C4-2B (cell line): ENCODE data around the gene XIRP2.

Experiments
- CTCF ChIP-seq: fragments of 450-650 bp; conservative IDR thresholded peaks from 2 replicates; pipeline ENCODE4 v1.5.1; 2017; ENCODE audit warnings: mild to moderate bottlenecking
- ZFX ChIP-seq: fragments of 450-650 bp; IDR thresholded peaks from 2 replicates; pipeline ENCODE4 v1.6.1; 2017

GRCh38 chr2:167122389-167122788 is 234.1 kb downstream of the XIRP2 start:
- TF ChIP-seq CTCF: no peak
- TF ChIP-seq ZFX: no peak
